PFSK-1 (cell line): ENCODE results near the gene ENTPD7.
A peak's percentile ranks its signal among the peaks of the same experiment; 100 is the strongest.

ENCODE experiments used
- FOXP2 ChIP-seq: optimal IDR thresholded peaks from 2 replicates; pipeline ENCODE3; 2011; ENCODE audit warnings: borderline replicate concordance, control low read depth, inconsistent platforms; ENCODE audit not compliant: insufficient read depth; ENCODE audit errors: extremely low read length, extremely low read depth
- POLR2AphosphoS5 ChIP-seq: IDR thresholded peaks from 2 replicates; pipeline ENCODE4 v1.6.1; 2012; ENCODE audit warnings: low read depth, mild to moderate bottlenecking, control low read depth, low read length, moderate library complexity
- REST ChIP-seq, 2 experiments: IDR thresholded peaks; 2 replicates each; pipeline versions ENCODE4 v1.6.1 to v1.8.0; 2011 to 2012; ENCODE audit warnings: low read depth in 2 of 2, low read length in 2 of 2, control low read depth in 1 of 2, inconsistent platforms in 1 of 2, mild to moderate bottlenecking in 1 of 2, moderate library complexity in 1 of 2; ENCODE audit not compliant: insufficient read depth in 1 of 2
- SIN3A ChIP-seq: IDR thresholded peaks from 2 replicates; pipeline ENCODE4 v1.6.1; 2012; ENCODE audit warnings: mild to moderate bottlenecking, low read length, moderate library complexity, borderline replicate concordance; ENCODE audit not compliant: insufficient read depth
- TAF1 ChIP-seq: IDR thresholded peaks from 2 replicates; pipeline ENCODE4 v1.6.1; 2012; ENCODE audit warnings: low read length, control low read depth, borderline replicate concordance; ENCODE audit not compliant: insufficient read depth

ENTPD7 gene

DNA sequence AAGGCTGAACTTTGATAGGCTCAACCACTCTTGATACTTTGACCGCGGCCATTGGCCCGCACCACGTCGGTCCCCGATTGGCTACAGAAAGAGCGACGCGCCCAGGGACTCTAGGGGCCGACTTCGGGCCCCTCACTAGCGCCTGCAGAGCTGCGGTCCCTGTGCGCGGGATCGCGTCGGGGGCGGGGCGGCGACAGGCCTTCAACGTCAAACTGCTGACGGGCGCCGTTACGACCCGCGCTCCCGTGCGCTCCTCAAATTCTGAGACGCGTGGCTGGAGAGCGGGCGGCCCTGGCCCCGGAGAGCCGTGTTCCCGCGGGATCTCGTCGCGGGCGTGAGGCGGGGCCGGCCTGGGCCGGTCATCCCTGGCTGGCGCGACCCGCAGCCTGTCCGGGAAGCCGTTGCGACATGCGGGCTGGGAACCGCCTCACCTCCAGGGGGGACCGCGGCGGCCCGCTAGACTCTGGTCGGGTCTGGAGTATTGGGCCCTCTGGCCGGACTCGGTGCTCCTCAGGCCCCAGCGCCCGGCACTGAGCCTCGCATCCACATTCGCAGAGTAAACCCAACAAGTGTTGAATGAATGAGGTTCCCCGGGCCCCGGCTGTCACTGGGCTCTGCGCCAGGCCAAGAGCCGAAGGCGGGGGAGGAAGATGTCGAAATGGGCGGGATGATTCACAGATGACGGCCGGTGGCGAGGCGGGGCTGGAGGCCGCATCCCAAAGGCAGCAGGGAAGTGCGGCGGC lies 38.4 kb upstream of the ENTPD7 start:
- TF ChIP-seq SIN3A (no peak), REST (IDR thresholded peaks at IDR 0.05; ENCODE audit: insufficient read depth in 1 of 2, low read depth in 2 of 2, low read length in 2 of 2) (no peak), TAF1 (peak; percentile 42; the same call in 1 of the 2 replicates), FOXP2 (peak; percentile 75), POLR2AphosphoS5 (peak; percentile 63)

DNA sequence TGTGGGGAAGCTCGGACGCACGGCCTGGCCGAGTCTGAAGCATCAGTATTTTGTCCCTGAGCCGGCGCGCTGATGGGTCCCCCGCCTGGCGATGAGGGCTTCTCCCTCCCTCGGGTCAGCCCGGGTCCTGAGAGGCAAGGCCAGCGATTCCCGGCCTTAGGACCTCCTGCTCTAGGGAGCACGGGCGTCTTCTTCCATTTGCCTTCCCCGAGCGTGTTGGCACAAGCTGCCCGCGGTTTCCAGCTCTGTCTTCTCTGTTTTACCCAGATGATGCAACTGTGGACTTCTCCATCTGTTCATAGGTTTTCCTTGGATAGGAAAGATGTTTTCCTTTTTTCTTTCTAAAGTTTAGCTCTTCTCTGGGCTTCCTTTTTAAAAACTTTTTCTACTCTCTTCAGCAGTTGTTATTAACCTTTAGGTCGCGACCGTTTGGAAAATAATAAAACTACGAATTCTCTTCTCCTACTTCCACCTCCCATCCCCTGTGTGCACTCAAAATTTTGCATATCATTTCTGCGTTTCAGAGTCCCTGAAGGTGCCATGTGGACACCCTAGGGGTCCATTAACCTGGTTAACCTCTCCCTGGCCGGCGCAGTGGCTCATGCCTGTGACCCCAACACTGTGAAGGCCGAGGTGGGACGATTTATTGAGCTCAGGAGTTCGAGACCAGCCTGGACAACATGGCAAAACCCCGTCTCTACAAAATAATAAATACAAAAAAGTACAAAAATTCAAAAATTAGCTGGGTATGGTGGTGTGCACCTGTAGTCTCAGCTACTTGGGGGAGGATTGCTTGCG lies 37.7 kb upstream of the ENTPD7 start:
- TF ChIP-seq POLR2AphosphoS5 (no peak), SIN3A (no peak)

- TF ChIP-seq POLR2AphosphoS5, result no peak
- no peak for TF ChIP-seq REST (IDR thresholded peaks at IDR 0.05; ENCODE audit: insufficient read depth in 1 of 2, low read depth in 2 of 2, low read length in 2 of 2)
- no peak for TF ChIP-seq SIN3A
- no peak for TF ChIP-seq FOXP2
- TF ChIP-seq TAF1, result no peak
Measured at GRCh38 chr10:99623919-99624318, 35.4 kb upstream of the ENTPD7 start.

DNA sequence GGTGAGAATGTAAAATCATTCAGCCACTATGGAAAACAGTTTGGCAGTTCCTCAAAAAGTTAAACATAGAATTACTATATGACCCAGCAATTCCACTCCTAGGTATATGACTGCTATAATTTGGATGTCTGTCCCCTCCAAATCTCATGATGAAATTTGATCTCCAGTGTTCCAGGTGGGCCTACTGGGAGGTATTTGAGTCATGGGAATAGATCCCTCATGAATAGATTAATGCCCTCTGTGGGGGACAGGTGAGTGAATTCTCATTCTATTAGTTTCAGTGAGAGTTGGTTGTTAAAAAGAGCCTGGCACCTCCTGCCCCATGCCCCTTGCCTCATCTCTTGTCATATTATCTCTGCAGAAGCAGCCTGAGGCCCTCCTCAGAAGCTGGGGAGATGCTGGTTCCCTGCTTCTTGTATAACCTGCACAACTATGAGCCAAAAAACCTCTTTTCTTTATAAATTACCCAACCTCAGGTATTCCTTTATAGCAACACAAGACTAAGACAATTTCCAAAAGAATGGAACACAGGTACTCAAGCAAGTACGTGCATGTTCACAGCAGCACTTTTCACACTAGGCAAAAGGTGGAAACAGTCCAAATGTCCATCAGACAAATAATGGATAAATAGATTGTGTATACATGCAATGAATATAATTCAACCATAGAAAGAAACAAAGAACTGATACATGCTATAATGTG lies 30.2 kb upstream of the ENTPD7 start:
- TF ChIP-seq FOXP2 (no peak), TAF1 (no peak), REST (IDR thresholded peaks at IDR 0.05; ENCODE audit: insufficient read depth in 1 of 2, low read depth in 2 of 2, low read length in 2 of 2) (no peak), POLR2AphosphoS5 (no peak), SIN3A (no peak)

GRCh38 chr10:99629625-99629978 lies 29.7 kb upstream of the ENTPD7 start:
- TF ChIP-seq TAF1 (no peak), POLR2AphosphoS5 (no peak), REST (IDR thresholded peaks at IDR 0.05; ENCODE audit: insufficient read depth in 1 of 2, low read depth in 2 of 2, low read length in 2 of 2) (no peak), SIN3A (no peak), FOXP2 (no peak)
